HepG2 (cell line): Measurements from ENCODE around the gene ACSM2B. TPM values are rescaled to one million over a fixed set of nuclear protein-coding genes. Genes with fewer than 3 reads are reported as not detected.

ENCODE experiments used
- CBX5 ChIP-seq: sonication (generic); formaldehyde crosslinking; IDR thresholded peaks from 2 replicates; pipeline ENCODE4 v1.4.0; 2020; ENCODE audit warnings: missing genetic modification reagents, borderline replicate concordance
- EEA1 ChIP-seq: sonication (generic); formaldehyde crosslinking; IDR thresholded peaks from 2 replicates; pipeline ENCODE4 v1.5.1; 2020; ENCODE audit warnings: mild to moderate bottlenecking, missing genetic modification reagents, borderline replicate concordance
- GABPB1 ChIP-seq: IDR thresholded peaks from 2 replicates; pipeline ENCODE4 v1.6.1; 2016; ENCODE audit warnings: mild to moderate bottlenecking, missing genetic modification reagents, moderate library complexity, missing compliant biosample characterization
- HNRNPH1 ChIP-seq: fragments of 200-400 bp; formaldehyde crosslinking; optimal IDR thresholded peaks from 2 replicates; pipeline ENCODE3; 2017; ENCODE audit warnings: mild to moderate bottlenecking, low read depth, low read length
- ISX ChIP-seq: sonication (generic); formaldehyde crosslinking; conservative IDR thresholded peaks from 2 replicates; pipeline ENCODE4 v1.5.0; 2020; ENCODE audit warnings: missing genetic modification reagents
- KDM1A ChIP-seq: IDR thresholded peaks from 2 replicates; pipeline ENCODE4 v1.6.1; 2016; ENCODE audit warnings: missing compliant biosample characterization
- KLF11 ChIP-seq: IDR thresholded peaks from 2 replicates; pipeline ENCODE4 v1.6.1; 2016; ENCODE audit warnings: missing compliant biosample characterization
- MAFK ChIP-seq, 2 experiments: IDR thresholded peaks in 1 of 2; conservative IDR thresholded peaks in 1 of 2; 2 replicates each; pipeline ENCODE4 v1.6.1; 2011; ENCODE audit warnings: improper control_type of control experiment in 2 of 2, low read length in 2 of 2
- PAX8 ChIP-seq: sonication (generic); formaldehyde crosslinking; IDR thresholded peaks from 2 replicates; pipeline ENCODE4 v1.8.0; 2022; ENCODE audit warnings: mild to moderate bottlenecking, missing genetic modification reagents, borderline replicate concordance
- PCBP1 ChIP-seq: fragments of 200-400 bp; formaldehyde crosslinking; IDR thresholded peaks from 2 replicates; pipeline ENCODE4 v1.6.1; 2017; ENCODE audit warnings: mild to moderate bottlenecking, low read depth, low read length, borderline replicate concordance
- SATB2 ChIP-seq: sonication (generic); formaldehyde crosslinking; IDR thresholded peaks from 2 replicates; pipeline ENCODE4 v1.5.0; 2020; ENCODE audit warnings: missing genetic modification reagents
- SP4 ChIP-seq: sonication (generic); formaldehyde crosslinking; IDR thresholded peaks from 2 replicates; pipeline ENCODE4 v1.8.1; 2023; ENCODE audit warnings: mild to moderate bottlenecking, missing genetic modification reagents
- SPEN ChIP-seq: sonication (generic); formaldehyde crosslinking; IDR thresholded peaks from 2 replicates; pipeline ENCODE4 v1.5.1; 2020; ENCODE audit warnings: low read depth, mild to moderate bottlenecking, missing genetic modification reagents
- STAT5B ChIP-seq: sonication (generic); formaldehyde crosslinking; IDR thresholded peaks from 2 replicates; pipeline ENCODE4 v1.4.0; 2020; ENCODE audit warnings: missing genetic modification reagents
- TEAD2 ChIP-seq: sonication (generic); formaldehyde crosslinking; IDR thresholded peaks from 2 replicates; pipeline ENCODE4 v1.9.0; 2021; ENCODE audit warnings: missing genetic modification reagents
- ZBED4 ChIP-seq: sonication (generic); formaldehyde crosslinking; IDR thresholded peaks from 2 replicates; pipeline ENCODE4 v1.4.0; 2020; ENCODE audit warnings: missing genetic modification reagents, borderline replicate concordance
- ZBTB3 ChIP-seq: sonication (generic); formaldehyde crosslinking; IDR thresholded peaks from 2 replicates; pipeline ENCODE4 v1.4.0; 2020; ENCODE audit warnings: low read depth, mild to moderate bottlenecking, moderate library complexity, missing genetic modification reagents, borderline replicate concordance
- ZFP1 ChIP-seq: IDR thresholded peaks from 2 replicates; pipeline ENCODE4 v1.6.1; 2016
- ZFP62 ChIP-seq: sonication (generic); formaldehyde crosslinking; IDR thresholded peaks from 2 replicates; pipeline ENCODE4 v1.4.0; 2020; ENCODE audit warnings: missing genetic modification reagents
- ZNF10 ChIP-seq: sonication (generic); formaldehyde crosslinking; IDR thresholded peaks from 2 replicates; pipeline ENCODE4 v1.4.0; 2020; ENCODE audit warnings: mild to moderate bottlenecking, low read depth, missing genetic modification reagents, borderline replicate concordance
- ZNF350 ChIP-seq: sonication (generic); formaldehyde crosslinking; IDR thresholded peaks from 2 replicates; pipeline ENCODE4 v1.4.0; 2020; ENCODE audit warnings: mild to moderate bottlenecking, low read depth, missing genetic modification reagents, borderline replicate concordance
- ZNF563 ChIP-seq: sonication (generic); formaldehyde crosslinking; IDR thresholded peaks from 2 replicates; pipeline ENCODE4 v1.8.0; 2022; ENCODE audit warnings: mild to moderate bottlenecking, moderate library complexity, missing genetic modification reagents
- ZNF607 ChIP-seq: sonication (generic); formaldehyde crosslinking; IDR thresholded peaks from 2 replicates; pipeline ENCODE4 v1.5.1; 2020; ENCODE audit warnings: missing genetic modification reagents, mild to moderate bottlenecking, borderline replicate concordance
- polyA plus RNA-seq, 8 experiments: library from polyadenylated mRNA; depleted of rRNA in 3 of 8; stranded (reverse) in 7 of 8; unstranded in 1 of 8; fragments of >200 nt; fragmentation: Illumina TruSeq in 4 of 8; extraction: Trizol in 4 of 8; gene quantifications; 2 replicates each; pipeline versions ENCODE4 v1.2.1 to v1.2.3, GENCODE V29; 2011 to 2016; ENCODE audit warnings: low read depth in 4 of 8, missing spikeins in 1 of 8, mixed read lengths in 1 of 8; ENCODE audit not compliant: insufficient read depth in 1 of 8
- total RNA-seq, 5 experiments: library from RNA; depleted of rRNA; stranded (reverse); fragments of >200 nt; fragmentation: Illumina TruSeq; extraction: Trizol; gene quantifications; 2 replicates each; pipeline ENCODE4 v1.2.3, GENCODE V29; 2016; ENCODE audit warnings: low read depth in 1 of 5
- TF ChIP-seq, protein P1 (sequence below): sonication (generic); formaldehyde crosslinking; IDR thresholded peaks from 2 replicates; pipeline ENCODE4 v1.5.0; 2020; ENCODE audit warnings: missing genetic modification reagents
- TF ChIP-seq, protein P2 (sequence below): sonication (generic); formaldehyde crosslinking; IDR thresholded peaks from 2 replicates; pipeline ENCODE4 v1.5.1; 2020; ENCODE audit warnings: mild to moderate bottlenecking, moderate library complexity, missing genetic modification reagents

ACSM2B gene
- total and polyA plus RNA-seq, 2 of the 13 experiments (the other 11 are each of a cell fraction or from before 2014, with no cell fraction given) = 22.9 to 34.0 TPM

DNA sequence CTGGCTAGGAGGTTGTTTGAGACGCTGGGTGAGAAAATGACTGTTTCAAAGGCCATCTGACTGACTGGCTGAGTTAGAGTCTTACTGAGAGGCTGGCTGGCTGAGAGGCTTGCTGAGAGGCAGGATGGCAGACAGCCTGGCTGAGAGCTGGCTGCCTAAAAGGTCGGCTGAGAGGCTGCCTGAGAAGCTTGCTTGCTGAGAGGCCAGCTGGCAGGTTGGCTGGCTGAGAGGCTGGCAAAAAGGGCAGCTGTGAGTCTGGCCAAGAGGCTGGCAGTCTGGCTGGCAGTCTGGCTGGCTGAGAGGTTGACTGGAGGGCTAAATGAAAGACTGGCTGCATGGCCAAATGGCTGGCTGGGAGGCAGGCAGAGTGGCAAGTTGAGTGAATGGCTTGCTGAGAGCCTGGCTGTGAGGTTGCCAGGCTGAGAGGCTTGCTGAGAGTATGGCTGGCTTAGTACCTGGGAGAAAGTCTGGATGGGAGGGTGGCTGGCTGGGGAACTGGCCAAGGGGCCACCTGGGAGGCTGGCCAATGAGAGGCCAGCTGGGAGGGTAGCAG, 35.3 kb upstream of the ACSM2B start (continued):
- TF ChIP-seq KLF11 (CRISPR knock-in tag) = no peak
- TF ChIP-seq STAT5B (CRISPR knock-in tag) = no peak
- no peak for TF ChIP-seq ZNF563 (CRISPR knock-in tag)
- TF ChIP-seq ZNF607 = peak; percentile 57; the same call in 1 of the 2 replicates
- TF ChIP-seq ZFP1 (CRISPR knock-in tag) = no peak
- no peak for TF ChIP-seq TEAD2
- TF ChIP-seq SPEN = 0 out of 2 replicates have a peak, but pooled peaks have one; percentile 6
- TF ChIP-seq PCBP1 = no peak
- TF ChIP-seq KDM1A (CRISPR knock-in tag) = no peak
- no peak for TF ChIP-seq SATB2 (CRISPR knock-in tag)
- peak; percentile 23; the same call in 1 of the 2 replicates for TF ChIP-seq GABPB1 (CRISPR knock-in tag)
- TF ChIP-seq CBX5 (CRISPR knock-in tag) = no peak
- TF ChIP-seq, protein P1, sequence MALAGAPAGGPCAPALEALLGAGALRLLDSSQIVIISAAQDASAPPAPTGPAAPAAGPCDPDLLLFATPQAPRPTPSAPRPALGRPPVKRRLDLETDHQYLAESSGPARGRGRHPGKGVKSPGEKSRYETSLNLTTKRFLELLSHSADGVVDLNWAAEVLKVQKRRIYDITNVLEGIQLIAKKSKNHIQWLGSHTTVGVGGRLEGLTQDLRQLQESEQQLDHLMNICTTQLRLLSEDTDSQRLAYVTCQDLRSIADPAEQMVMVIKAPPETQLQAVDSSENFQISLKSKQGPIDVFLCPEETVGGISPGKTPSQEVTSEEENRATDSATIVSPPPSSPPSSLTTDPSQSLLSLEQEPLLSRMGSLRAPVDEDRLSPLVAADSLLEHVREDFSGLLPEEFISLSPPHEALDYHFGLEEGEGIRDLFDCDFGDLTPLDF (CRISPR knock-in tag) = no peak
- no peak; the same call in 1 of the 2 replicates for TF ChIP-seq PAX8
- TF ChIP-seq, protein P2, sequence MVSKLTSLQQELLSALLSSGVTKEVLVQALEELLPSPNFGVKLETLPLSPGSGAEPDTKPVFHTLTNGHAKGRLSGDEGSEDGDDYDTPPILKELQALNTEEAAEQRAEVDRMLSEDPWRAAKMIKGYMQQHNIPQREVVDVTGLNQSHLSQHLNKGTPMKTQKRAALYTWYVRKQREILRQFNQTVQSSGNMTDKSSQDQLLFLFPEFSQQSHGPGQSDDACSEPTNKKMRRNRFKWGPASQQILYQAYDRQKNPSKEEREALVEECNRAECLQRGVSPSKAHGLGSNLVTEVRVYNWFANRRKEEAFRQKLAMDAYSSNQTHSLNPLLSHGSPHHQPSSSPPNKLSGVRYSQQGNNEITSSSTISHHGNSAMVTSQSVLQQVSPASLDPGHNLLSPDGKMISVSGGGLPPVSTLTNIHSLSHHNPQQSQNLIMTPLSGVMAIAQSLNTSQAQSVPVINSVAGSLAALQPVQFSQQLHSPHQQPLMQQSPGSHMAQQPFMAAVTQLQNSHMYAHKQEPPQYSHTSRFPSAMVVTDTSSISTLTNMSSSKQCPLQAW (CRISPR knock-in tag) = peak; percentile 65; the same call in 1 of the 2 replicates
- no peak; the same call in 1 of the 2 replicates for TF ChIP-seq EEA1 (CRISPR knock-in tag)
- TF ChIP-seq ZNF350 (CRISPR knock-in tag) = no peak
- no peak for TF ChIP-seq HNRNPH1
- TF ChIP-seq ZBTB3 (CRISPR knock-in tag) = no peak
- no peak for TF ChIP-seq MAFK (conservative IDR thresholded peaks at IDR 0.05 in 1 of 2, IDR thresholded peaks at IDR 0.05 in 1 of 2; ENCODE audit: low read length in 2 of 2)
- no peak for TF ChIP-seq ISX (CRISPR knock-in tag)
- no peak for TF ChIP-seq ZFP62
- TF ChIP-seq ZNF10 = peak; percentile 82; the same call in 1 of the 2 replicates
- TF ChIP-seq SP4 = no peak
- TF ChIP-seq ZBED4 = no peak
